ENCODE measurements around the gene UTP25.

DNA sequence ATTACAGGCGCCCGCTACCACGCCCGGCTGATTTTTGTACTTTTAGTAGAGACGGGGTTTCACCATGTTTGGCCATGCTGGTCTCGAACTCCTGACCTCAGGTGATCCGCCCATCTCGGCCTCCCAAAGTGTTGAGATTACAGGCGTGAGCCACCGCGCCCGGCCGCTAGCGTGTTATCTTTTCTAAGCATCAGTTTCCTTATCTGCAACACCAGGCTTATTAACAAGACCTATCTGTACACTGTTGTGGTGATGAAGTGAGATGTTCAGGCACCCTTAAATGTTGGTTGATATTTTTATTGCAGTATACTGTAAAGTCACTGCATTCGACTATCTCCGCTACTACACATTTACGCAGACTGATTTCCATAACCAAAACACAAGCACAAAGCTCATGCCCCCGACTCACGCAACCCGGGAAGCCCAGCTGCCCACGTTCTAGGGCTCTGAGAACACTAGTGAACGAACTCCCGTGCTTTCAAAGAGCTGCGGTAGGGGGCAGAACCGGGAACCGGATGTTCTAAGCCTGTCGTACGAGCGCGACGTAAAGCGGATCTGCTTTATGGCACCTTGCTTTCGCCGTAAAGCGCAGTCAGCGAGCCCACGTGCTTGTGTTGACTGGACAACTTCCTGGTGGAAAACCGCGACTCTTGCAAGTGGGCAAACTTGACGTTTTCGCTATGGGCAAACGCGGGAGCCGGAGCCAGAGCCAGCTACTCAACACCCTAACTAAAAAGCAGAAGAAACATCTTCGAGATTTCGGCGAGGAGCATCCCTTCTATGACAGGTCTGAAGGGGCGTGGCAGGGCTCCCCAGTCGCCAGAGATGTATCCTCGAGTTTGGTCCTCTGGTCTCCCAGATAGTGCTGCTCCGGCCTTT is at the start of gene UTP25:
- TF ChIP-seq EZH2 (IDR thresholded peaks at IDR 0.05; ENCODE audit: insufficient read depth, poor library complexity, severe bottlenecking) (no peak), EZH2phosphoT487 (IDR thresholded peaks at IDR 0.05; ENCODE audit: insufficient read depth, low read depth) (no peak)
